Measurements from ENCODE around the gene MTUS2.

GRCh38 chr13:28856287-28856686 is 36.1 kb downstream of the MTUS2 start:
- no peak for TF ChIP-seq CTCF (conservative IDR thresholded peaks at IDR 0.05 in 1 of 2, IDR thresholded peaks at IDR 0.05 in 1 of 2; ENCODE audit: extremely low read depth in 1 of 2, insufficient read depth in 1 of 2, low read depth in 1 of 2, low read length in 2 of 2)
- TF ChIP-seq EZH2 (IDR thresholded peaks at IDR 0.05; ENCODE audit: borderline replicate concordance, low read length): no peak

Data from mammary epithelial cell (primary cell).